BJ (cell line): ENCODE data around the gene MADCAM1. TPM values are rescaled to one million over a fixed set of nuclear protein-coding genes. Genes with fewer than 3 reads are reported as not detected.

Experiments
- CTCF ChIA-PET: fragments of 350-600 bp; formaldehyde crosslinking; extraction: SDS; loops from one replicate; lab custom pipeline; 2021; ENCODE audit warnings: antibody characterized with exemption, inconsistent platforms; lab: Yijun Ruan, JAX
- POLR2A ChIA-PET: fragments of 300-600 bp; sonication (Branson Sonifier 250); formaldehyde crosslinking; extraction: SDS; loops from one replicate; lab custom pipeline; 2021; ENCODE audit warnings: antibody characterized with exemption; lab: Charles Lee
- DNase-seq: peaks from one replicate; pipeline ENCODE4 v3.0.0-alpha.2; 2011; ENCODE audit warnings: low read depth
- H3K27me3 ChIP-seq: 2 replicates; pipeline ENCODE4 v1.6.0; 2011; ENCODE audit warnings: low read length; ENCODE audit not compliant: control insufficient read depth, insufficient read depth
- H3K36me3 ChIP-seq: 2 replicates; pipeline ENCODE4 v1.5.1; 2011; ENCODE audit warnings: low read length; ENCODE audit not compliant: control insufficient read depth, insufficient read depth
- H3K4me3 ChIP-seq: 2 replicates; pipeline ENCODE4 v1.5.1; 2011; ENCODE audit warnings: low read depth, mild to moderate bottlenecking, control low read depth, low read length
- CTCF ChIP-seq: IDR thresholded peaks from 2 replicates; pipeline ENCODE4 v1.5.1; 2011; ENCODE audit warnings: low read depth, mild to moderate bottlenecking, control low read depth, inconsistent platforms, low read length, moderate library complexity; ENCODE audit not compliant: insufficient read depth
- polyA plus RNA-seq: library from polyadenylated mRNA; depleted of rRNA; stranded (reverse); fragments of >200 nt; gene quantifications from 2 replicates; pipeline ENCODE4 v1.2.3, GENCODE V29; 2011

MADCAM1 gene
- polyA plus RNA-seq, 1 experiment = 0.10 TPM

GRCh38 chr19:512547-513365 is 16.5 kb downstream of the MADCAM1 start:
- Histone ChIP-seq H3K4me3 (no peak overlapping the region), H3K27me3 (no peaks in the 10 kb centered on the region), H3K36me3 (peaks cover 6% of the 10 kb centered on the region; the same call in 1 of the 2 replicates)
- TF ChIP-seq CTCF = no peak
- no peak for DNase-seq
- POLR2A ChIA-PET = no interaction called here
- CTCF ChIA-PET = interaction anchor here (0.6 to 1.0 kb wide), 2 partner anchors 20 to 129 kb away, joined by 3 to 4 read pairs; no protein-coding TSS in a partner anchor

- POLR2A ChIA-PET = no interaction called here
- Histone ChIP-seq H3K4me3 (no peak overlapping the region), H3K36me3 (peaks cover 6% of the 10 kb centered on the region; the same call in 1 of the 2 replicates), H3K27me3 (no peaks in the 10 kb centered on the region)
- CTCF ChIA-PET = interaction anchor here (1.0 kb wide), 1 partner anchor 19 kb away, joined by 3 read pairs; no protein-coding TSS in a partner anchor
- no peak for DNase-seq
- no peak for TF ChIP-seq CTCF
Observed at GRCh38 chr19:513368-514165, 17.3 kb downstream of the MADCAM1 start.

- ChIA-PET POLR2A (no interaction called here), CTCF (no interaction called here)
Observed at GRCh38 chr19:514166-514663, 17.9 kb downstream of the MADCAM1 start.

GRCh38 chr19:517721-518597 is 21.7 kb downstream of the MADCAM1 start:
- H3K27me3 ChIP-seq = no peaks in the 10 kb centered on the region
- CTCF ChIA-PET = interaction anchor here (0.6 kb wide), 1 partner anchor 198 kb away, joined by 3 read pairs; no protein-coding TSS in a partner anchor
- peaks cover 10% of the 10 kb centered on the region for H3K36me3 ChIP-seq
- no peak for TF ChIP-seq CTCF
- no peak for DNase-seq
- no peak overlapping the region for H3K4me3 ChIP-seq
- POLR2A ChIA-PET = no interaction called here

More at GRCh38 chr19:514166-514663, 17.9 kb downstream of the MADCAM1 start:
- Histone ChIP-seq H3K36me3 (peaks cover 6% of the 10 kb centered on the region; the same call in 1 of the 2 replicates), H3K4me3 (no peak overlapping the region), H3K27me3 (no peaks in the 10 kb centered on the region)
- no peak for DNase-seq
- TF ChIP-seq CTCF = no peak
